GM12801 (cell line): ENCODE data around the gene SGCD.

Experiments
- CTCF ChIP-seq: IDR thresholded peaks from one replicate; pipeline ENCODE4 v1.5.1; 2011; ENCODE audit warnings: control low read depth; ENCODE audit not compliant: insufficient read length; ENCODE audit errors: extremely low read depth

Gene SGCD

GRCh38 chr5:156332245-156332644 is 5.3 kb downstream of the SGCD start:
- no peak for TF ChIP-seq CTCF

DNA sequence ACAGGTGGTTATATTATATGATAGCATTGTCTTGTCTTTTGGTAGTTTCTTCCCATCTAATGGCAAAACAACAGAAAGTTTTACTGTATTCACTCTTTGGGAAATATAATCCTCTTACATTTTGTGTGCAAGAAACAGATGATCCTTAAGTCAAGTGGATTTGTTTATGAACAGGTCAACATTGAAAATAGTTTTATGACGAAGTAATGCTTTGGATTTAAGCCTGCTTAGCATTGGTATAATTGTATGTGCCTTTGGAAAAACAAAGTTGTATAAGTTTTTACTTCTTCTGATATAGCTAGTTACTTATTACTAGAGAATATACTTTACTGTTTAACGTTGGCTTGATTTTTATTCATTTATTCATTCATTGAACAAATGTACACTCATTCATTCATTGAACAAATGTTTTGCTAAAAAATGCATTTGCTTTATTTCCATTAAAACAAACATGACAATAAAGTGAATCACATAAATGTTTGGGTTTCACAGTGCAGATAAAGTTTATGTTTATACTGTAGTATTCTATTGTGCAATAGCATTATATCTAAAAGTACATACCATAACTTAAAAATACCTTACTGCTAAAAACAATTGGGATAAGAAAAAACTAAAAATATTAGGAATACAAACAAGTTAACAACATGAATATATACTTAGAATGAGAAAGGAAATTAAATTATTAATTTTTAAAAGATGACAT is 12.3 kb downstream of the SGCD start:
- TF ChIP-seq CTCF = no peak

DNA sequence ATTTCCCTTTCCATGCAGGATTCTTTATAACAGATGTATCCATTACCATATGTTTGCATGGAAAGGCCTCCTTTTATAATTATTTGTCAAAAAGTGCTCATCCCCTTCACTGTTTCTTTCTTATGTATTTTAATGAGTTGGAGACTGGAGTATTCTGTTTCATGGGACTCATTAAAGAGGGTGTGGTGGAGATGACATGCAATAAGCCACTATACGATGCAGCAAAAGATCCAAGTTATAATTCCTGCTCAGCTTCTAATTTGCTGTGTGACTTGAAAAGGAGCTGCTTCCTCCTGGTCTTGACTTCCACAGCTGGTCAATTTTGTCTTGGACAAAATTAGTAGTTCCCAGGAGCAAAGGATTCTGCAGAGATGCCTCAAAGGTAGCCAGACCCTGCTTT is 13.9 kb downstream of the SGCD start:
- TF ChIP-seq CTCF = no peak

DNA sequence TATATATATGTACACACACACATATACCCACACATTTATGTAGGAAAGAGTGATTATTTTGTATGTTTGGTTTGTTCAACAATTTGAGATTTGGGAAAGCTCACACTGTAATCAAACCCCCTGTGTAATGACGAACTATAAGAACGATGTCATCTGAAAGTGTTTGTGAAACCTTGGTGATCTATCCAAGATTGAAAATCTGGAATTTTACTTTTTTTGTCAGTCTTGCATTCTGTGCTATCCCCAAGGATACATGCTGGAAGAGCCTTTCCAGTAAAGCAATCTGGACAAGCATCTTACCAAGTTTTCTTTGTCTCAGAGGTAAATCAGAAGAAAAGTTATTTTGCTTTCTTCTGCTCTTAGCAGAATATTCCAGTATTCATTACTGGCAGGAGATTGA is 23.3 kb downstream of the SGCD start:
- no peak for TF ChIP-seq CTCF

GRCh38 chr5:156351423-156351822 is 24.5 kb downstream of the SGCD start:
- no peak for TF ChIP-seq CTCF

DNA sequence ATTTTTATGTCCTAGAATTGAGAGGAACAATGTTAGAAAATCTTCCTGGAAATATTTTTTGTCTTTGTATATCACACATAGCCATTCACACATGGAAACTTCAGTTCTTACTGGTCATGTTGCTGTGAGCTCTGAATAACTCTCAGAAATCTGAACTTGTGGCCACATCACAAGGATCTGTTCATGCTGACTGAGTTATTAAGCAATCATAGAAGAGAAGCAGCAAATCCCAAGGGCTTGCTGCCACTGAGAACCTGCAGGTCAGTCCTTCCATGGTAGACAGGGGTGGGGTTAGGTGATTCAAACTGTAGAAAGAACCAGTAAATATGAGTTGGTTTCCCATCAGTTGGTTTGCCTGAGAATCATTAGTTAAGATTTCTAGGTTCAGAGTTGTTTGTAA is 27.6 kb downstream of the SGCD start:
- TF ChIP-seq CTCF = no peak

DNA sequence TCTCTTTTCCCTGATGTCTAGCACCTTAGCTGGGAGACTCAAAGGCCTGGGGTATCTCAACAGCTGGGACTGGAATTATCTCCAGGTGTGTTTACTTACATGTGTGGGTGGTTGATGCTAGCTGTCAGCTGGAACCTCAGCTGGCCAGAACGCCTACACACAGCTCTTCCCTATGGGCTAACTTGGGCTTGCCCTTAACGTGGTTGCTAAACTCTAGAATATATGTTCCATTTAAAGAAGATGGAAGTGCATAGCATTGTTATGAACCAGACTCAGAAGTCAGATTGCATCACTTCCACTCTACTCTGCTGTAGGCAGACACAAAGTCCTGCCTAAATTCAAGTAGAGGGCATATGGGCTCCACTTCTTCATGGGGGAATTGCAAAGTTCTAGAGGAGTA is 29.3 kb downstream of the SGCD start:
- TF ChIP-seq CTCF = no peak
